ENCODE results near the gene TAAR1.

- no peak for TF ChIP-seq CTCF (conservative IDR thresholded peaks at IDR 0.05 in 1 of 2, IDR thresholded peaks at IDR 0.05 in 1 of 2; ENCODE audit: low read depth in 1 of 2, low read length in 2 of 2)
- no peak for TF ChIP-seq EZH2 (IDR thresholded peaks at IDR 0.05; ENCODE audit: low read length, missing control alignments)
Observed at GRCh38 chr6:132648828-132649227, 10.2 kb downstream of the TAAR1 start.

Measured in fibroblast of lung (primary cell).